PC-9 (cell line): ENCODE data around the gene SYNJ2. TPM values are rescaled to one million over a fixed set of nuclear protein-coding genes. Genes with fewer than 3 reads are reported as not detected.

Experiments used
- BruUV-seq: library from RNA; stranded (reverse); fragments of 400-500 nt; replicated peaks from 2 replicates; lab custom pipeline; 2021; lab: Mats Ljungman, UMichigan
- CTCF ChIA-PET: fragments of 300-600 bp; sonication (Branson Sonifier 250); formaldehyde crosslinking; loops from one replicate; lab custom pipeline; 2022; ENCODE audit warnings: antibody characterized with exemption; lab: Charles Lee
- POLR2A ChIA-PET: fragments of 300-600 bp; sonication (Branson Sonifier 250); formaldehyde crosslinking; loops from one replicate; lab custom pipeline; 2022; ENCODE audit warnings: antibody characterized with exemption; ENCODE audit not compliant: unreplicated experiment; lab: Charles Lee
- DNase-seq, 2 experiments: peaks; one replicate each; pipeline versions ENCODE4 v3.0.0 to v3.0.0-alpha.2; 2015 to 2022; ENCODE audit warnings: mixed read lengths in 1 of 2
- H2AFZ ChIP-seq: fragments of 200-600 bp; sonication (generic); 2 replicates; pipeline ENCODE4 v1.8.1; 2017; ENCODE audit warnings: antibody characterized with exemption
- H3F3A ChIP-seq: fragments of 200-600 bp; sonication (generic); 2 replicates; pipeline ENCODE4 v1.8.1; 2017; ENCODE audit warnings: antibody characterized with exemption, mild to moderate bottlenecking, low read depth; ENCODE audit not compliant: insufficient read depth
- H3K27ac ChIP-seq: fragments of 200-600 bp; sonication (generic); 2 replicates; pipeline ENCODE4 v1.6.1; 2016; ENCODE audit warnings: mixed run types
- H3K27me3 ChIP-seq: fragments of 200-600 bp; sonication (generic); 2 replicates; pipeline ENCODE4 v1.6.1; 2016; ENCODE audit warnings: low read depth, mixed run types; ENCODE audit not compliant: insufficient read depth
- H3K36me3 ChIP-seq: fragments of 200-600 bp; sonication (generic); 2 replicates; pipeline ENCODE4 v1.6.1; 2016; ENCODE audit warnings: low read depth, mixed run types
- H3K4me1 ChIP-seq: fragments of 200-600 bp; sonication (generic); replicated peaks from 2 replicates; pipeline ENCODE4 v1.6.1; 2016; ENCODE audit warnings: mixed run types; ENCODE audit not compliant: insufficient read depth
- H3K4me2 ChIP-seq: fragments of 200-600 bp; sonication (generic); 2 replicates; pipeline ENCODE4 v1.6.1; 2017; ENCODE audit warnings: mixed run types
- H3K4me3 ChIP-seq: fragments of 200-600 bp; sonication (generic); 2 replicates; pipeline ENCODE4 v1.6.1; 2016; ENCODE audit warnings: mixed run types
- H3K79me2 ChIP-seq: fragments of 200-600 bp; sonication (generic); 2 replicates; pipeline ENCODE4 v1.6.1; 2017; ENCODE audit warnings: low read depth, mixed run types
- H3K9me2 ChIP-seq: fragments of 200-600 bp; sonication (generic); 2 replicates; pipeline ENCODE4 v1.8.1; 2017; ENCODE audit warnings: mild to moderate bottlenecking; ENCODE audit not compliant: insufficient read depth
- H3K9me3 ChIP-seq: fragments of 200-600 bp; sonication (generic); 2 replicates; pipeline ENCODE4 v1.8.1; 2016; ENCODE audit warnings: low read depth; ENCODE audit not compliant: insufficient read depth
- H4K20me1 ChIP-seq: fragments of 200-600 bp; sonication (generic); 2 replicates; pipeline ENCODE4 v1.8.1; 2017; ENCODE audit not compliant: insufficient read depth
- EZH2 ChIP-seq: fragments of 200-600 bp; sonication (generic); IDR thresholded peaks from 2 replicates; pipeline ENCODE4 v1.8.0; 2017; ENCODE audit warnings: antibody characterized with exemption, low read depth
- intact Hi-C: fragments of 100-400 bp; cut with micrococcal nuclease; formaldehyde crosslinking; loops from one replicate; pipeline ENCODE4 v1.10.0; 2022; ENCODE audit not compliant: unreplicated experiment
- total RNA-seq: library from RNA; stranded (reverse); gene quantifications from 2 replicates; pipeline ENCODE4 v1.2.3, GENCODE V29; 2021
- TF ChIP-seq, protein P1 (sequence below): fragments of 200-600 bp; sonication (generic); conservative IDR thresholded peaks from 2 replicates; pipeline ENCODE4 v1.6.1; 2017; ENCODE audit warnings: mixed run types, antibody characterized with exemption, mild to moderate bottlenecking, moderate library complexity

SYNJ2 gene
- total RNA-seq, 1 experiment from 2014 or later = 30.3 TPM

DNA sequence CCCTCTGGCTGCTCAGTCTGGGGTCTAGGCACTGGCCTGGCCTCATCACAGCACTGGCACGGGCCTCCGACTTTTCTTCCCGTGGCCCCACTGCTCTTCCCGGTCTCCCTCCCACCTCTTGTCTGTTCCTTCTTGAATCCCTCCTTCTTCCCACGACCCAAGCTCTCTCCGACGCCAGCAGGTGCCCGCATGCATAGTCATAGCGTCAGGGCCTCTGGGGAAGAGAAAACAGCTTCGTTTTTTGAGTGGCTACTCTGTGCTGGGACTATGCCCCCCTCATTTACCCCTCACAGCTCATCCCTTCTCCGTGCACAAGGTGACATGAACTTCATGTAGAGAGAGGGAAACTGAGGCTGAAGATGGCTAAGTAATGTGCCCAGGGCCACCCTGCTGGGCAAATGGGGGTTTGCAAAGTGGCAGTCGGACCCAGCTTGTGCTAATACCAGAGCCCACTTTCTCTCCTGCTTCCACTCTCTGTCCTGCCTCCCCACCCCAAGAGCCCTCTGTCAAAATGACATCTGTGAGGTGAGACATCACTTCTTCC lies 59.2 kb downstream of the SYNJ2 start:
- H2AFZ ChIP-seq = no peak overlapping the region
- H3K27ac ChIP-seq = peak overlapping the region; percentile 90
- CTCF ChIA-PET = no interaction called here
- intact Hi-C loops = loop anchor here (1.0 kb wide), 5 partner anchors 10 to 58 kb away; no protein-coding TSS in a partner anchor
- H3K4me2 ChIP-seq = peak overlapping the region; percentile 85
- DNase-seq = no peak
- H3K9me2 ChIP-seq = no peaks in the 10 kb centered on the region
- peak overlapping the region; percentile 32; the same call in 1 of the 2 replicates for H3K4me3 ChIP-seq
- POLR2A ChIA-PET = no interaction called here
- peaks cover 13% of the 10 kb centered on the region; the same call in 1 of the 2 replicates for H3K36me3 ChIP-seq
- peaks cover 18% of the 10 kb centered on the region for H3K79me2 ChIP-seq
- H4K20me1 ChIP-seq = peaks cover 3% of the 10 kb centered on the region; the same call in 1 of the 2 replicates
- H3K9me3 ChIP-seq = no peaks in the 10 kb centered on the region
- no peaks in the 10 kb centered on the region for H3K27me3 ChIP-seq
- TF ChIP-seq, protein P1, sequence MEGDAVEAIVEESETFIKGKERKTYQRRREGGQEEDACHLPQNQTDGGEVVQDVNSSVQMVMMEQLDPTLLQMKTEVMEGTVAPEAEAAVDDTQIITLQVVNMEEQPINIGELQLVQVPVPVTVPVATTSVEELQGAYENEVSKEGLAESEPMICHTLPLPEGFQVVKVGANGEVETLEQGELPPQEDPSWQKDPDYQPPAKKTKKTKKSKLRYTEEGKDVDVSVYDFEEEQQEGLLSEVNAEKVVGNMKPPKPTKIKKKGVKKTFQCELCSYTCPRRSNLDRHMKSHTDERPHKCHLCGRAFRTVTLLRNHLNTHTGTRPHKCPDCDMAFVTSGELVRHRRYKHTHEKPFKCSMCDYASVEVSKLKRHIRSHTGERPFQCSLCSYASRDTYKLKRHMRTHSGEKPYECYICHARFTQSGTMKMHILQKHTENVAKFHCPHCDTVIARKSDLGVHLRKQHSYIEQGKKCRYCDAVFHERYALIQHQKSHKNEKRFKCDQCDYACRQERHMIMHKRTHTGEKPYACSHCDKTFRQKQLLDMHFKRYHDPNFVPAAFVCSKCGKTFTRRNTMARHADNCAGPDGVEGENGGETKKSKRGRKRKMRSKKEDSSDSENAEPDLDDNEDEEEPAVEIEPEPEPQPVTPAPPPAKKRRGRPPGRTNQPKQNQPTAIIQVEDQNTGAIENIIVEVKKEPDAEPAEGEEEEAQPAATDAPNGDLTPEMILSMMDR = no peak
- TF ChIP-seq EZH2 = no peak
- H3K4me1 ChIP-seq = peaks cover 59% of the 10 kb centered on the region
- peaks cover 38% of the 10 kb centered on the region for H3F3A ChIP-seq
- BruUV-seq = TSS peak; percentile 59

DNA sequence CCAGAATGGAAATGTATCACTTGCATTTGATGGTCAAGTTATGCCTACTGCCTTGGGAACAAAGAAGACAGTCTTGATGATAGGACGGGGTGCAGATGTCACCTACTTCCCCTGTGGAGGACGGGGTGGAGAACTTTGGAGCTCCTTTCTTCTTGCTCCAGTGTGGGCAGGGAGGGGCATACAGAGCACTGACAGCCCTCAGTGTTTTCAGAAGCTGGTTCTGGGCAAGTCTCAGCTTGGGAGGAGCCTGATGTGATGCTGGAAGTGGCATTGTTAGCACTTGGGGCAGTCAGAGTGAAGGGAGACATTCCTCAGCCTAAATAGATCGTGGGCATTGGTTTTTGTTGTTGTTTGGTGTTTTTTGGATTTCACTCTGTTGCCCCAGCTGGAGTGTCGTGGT lies 59.7 kb downstream of the SYNJ2 start:
- Histone ChIP-seq H3K9me3 (no peaks in the 10 kb centered on the region), H3K4me3 (no peak overlapping the region), H4K20me1 (no peaks in the 10 kb centered on the region), H3K79me2 (peaks cover 18% of the 10 kb centered on the region), H3F3A (peaks cover 38% of the 10 kb centered on the region), H3K4me2 (peak overlapping the region; percentile 85), H3K4me1 (peaks cover 59% of the 10 kb centered on the region), H3K27ac (peak overlapping the region; percentile 90), H3K36me3 (peaks cover 13% of the 10 kb centered on the region; the same call in 1 of the 2 replicates), H3K9me2 (no peaks in the 10 kb centered on the region), H3K27me3 (no peaks in the 10 kb centered on the region), H2AFZ (no peak overlapping the region)
- POLR2A ChIA-PET = interaction anchor here (0.7 kb wide), 1 partner anchor 42 kb away, joined by 4 read pairs; no protein-coding TSS in a partner anchor
- no TSS peak for BruUV-seq
- TF ChIP-seq, protein P1 = no peak
- no peak for TF ChIP-seq EZH2
- CTCF ChIA-PET = no interaction called here
- intact Hi-C loops = no loop called here
- DNase-seq = no peak

DNA sequence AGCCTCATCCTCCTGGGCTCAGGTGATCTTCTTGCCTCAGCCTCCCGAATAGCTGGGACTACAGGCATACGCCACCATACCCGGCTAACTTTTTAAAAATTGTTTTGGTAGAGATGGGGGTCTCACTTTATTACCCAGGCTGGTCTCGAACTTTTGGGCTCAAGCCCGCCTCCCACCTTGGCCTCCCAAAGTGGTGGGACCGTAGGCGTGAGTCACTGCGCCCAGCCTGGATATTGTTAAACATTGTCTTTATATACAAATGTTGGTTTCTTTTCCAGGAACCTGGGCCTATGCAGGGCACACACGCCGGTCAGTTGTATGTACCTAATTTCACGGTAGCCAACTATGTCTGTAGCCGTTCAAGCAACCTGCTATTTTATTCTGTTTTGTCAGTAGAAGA lies 60.1 kb downstream of the SYNJ2 start:
- H4K20me1 ChIP-seq = no peaks in the 10 kb centered on the region
- H3F3A ChIP-seq = peaks cover 38% of the 10 kb centered on the region
- H3K9me3 ChIP-seq = no peaks in the 10 kb centered on the region
- H3K27ac ChIP-seq = peak overlapping the region; percentile 90
- DNase-seq = no peak
- H3K36me3 ChIP-seq = peaks cover 13% of the 10 kb centered on the region; the same call in 1 of the 2 replicates
- ChIA-PET CTCF (no interaction called here), POLR2A (interaction anchor here (0.6 to 0.7 kb wide), 2 partner anchors 39 to 43 kb away, joined by 3 to 4 read pairs; no protein-coding TSS in a partner anchor)
- BruUV-seq = no TSS peak
- no peaks in the 10 kb centered on the region for H3K27me3 ChIP-seq
- peaks cover 18% of the 10 kb centered on the region for H3K79me2 ChIP-seq
- intact Hi-C loops = loop anchor here (1.0 kb wide), 1 partner anchor 278 kb away; no protein-coding TSS in a partner anchor
- TF ChIP-seq EZH2 = no peak
- TF ChIP-seq, protein P1 = no peak
- peaks cover 59% of the 10 kb centered on the region for H3K4me1 ChIP-seq
- peak overlapping the region; percentile 85 for H3K4me2 ChIP-seq
- H3K9me2 ChIP-seq = no peaks in the 10 kb centered on the region
- no peak overlapping the region for H2AFZ ChIP-seq
- no peak overlapping the region for H3K4me3 ChIP-seq
